Measurements from ENCODE around the gene SMIM20.

- TF ChIP-seq RAD21 (IDR thresholded peaks at IDR 0.05; ENCODE audit: low read depth) (no peak), EGR1 (IDR thresholded peaks at IDR 0.05) (no peak), FOXM1 (IDR thresholded peaks at IDR 0.05; ENCODE audit: borderline replicate concordance, low read depth) (no peak), CEBPB (IDR thresholded peaks at IDR 0.05) (no peak), ZBTB7A (IDR thresholded peaks at IDR 0.05; ENCODE audit: low read depth) (no peak), REST (IDR thresholded peaks at IDR 0.05; ENCODE audit: low read depth) (no peak), MAX (IDR thresholded peaks at IDR 0.05) (no peak)
These were observed 56.8 kb downstream of the SMIM20 start for GRCh38 chr4:25970691-25971432.

Data from Ishikawa (cell line).